ENCODE results near the gene FAM221B.

Gene FAM221B

DNA sequence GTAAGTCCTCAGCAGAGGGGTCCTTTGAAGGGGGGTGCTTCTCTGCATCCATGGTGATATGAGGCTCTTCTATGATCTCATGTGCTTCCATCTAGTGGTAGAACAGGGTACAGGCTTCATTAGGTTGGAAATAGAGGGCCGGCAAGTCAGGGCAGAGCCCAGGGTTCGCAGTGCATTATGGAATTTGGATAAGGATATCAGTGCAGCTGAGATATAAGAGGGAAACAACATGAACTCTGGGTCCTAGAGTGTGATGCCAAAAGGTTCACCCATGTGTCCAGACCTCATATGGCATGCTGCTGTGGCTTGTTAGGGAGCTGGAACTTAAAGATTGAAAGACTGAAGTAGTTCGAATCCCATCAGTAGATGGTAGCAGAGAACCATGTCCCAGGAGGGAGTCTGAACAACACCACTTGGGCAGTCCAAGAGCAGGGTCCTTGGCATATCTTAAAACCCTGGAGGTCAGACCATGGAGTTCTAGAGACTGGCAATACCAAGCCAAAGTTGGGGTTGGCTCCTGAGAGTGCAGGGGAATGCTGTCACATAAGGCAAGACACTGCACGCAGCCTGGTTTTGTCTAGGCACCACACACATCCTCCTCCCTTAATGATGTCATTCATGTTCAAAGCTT lies 2.3 kb downstream of the FAM221B start:
- Histone ChIP-seq H3K27ac (ENCODE audit: low read length) (no peak overlapping the region), H3F3A (ENCODE audit: insufficient read depth, low read length) (no peaks in the 10 kb centered on the region), H3K4me3 (ENCODE audit: low read length) (no peak overlapping the region; the same call in 1 of the 2 replicates), H2AFZ (ENCODE audit: low read length) (peak overlapping the region; percentile 73), H3K9me2 (replicated peaks; ENCODE audit: insufficient read depth, low read length) (no peaks in the 10 kb centered on the region), H3K9ac (ENCODE audit: low read length) (no peak overlapping the region), H3K4me1 (ENCODE audit: low read length) (peaks cover 9% of the 10 kb centered on the region), H3K36me3 (replicated peaks; ENCODE audit: insufficient read depth, low read length) (no peaks in the 10 kb centered on the region), H3K27me3 (replicated peaks; ENCODE audit: insufficient read depth, low read length) (no peaks in the 10 kb centered on the region), H3K4me2 (ENCODE audit: low read depth, low read length) (peak overlapping the region; percentile 89), H3K79me2 (ENCODE audit: low read length) (0 out of 2 replicates have a peak, but pooled peaks cover 3% of the 10 kb centered on the region), H3K9me3 (replicated peaks; ENCODE audit: insufficient read depth, low read length) (no peaks in the 10 kb centered on the region), H4K20me1 (ENCODE audit: insufficient read depth, low read length) (no peaks in the 10 kb centered on the region)
- peak; percentile 70 for DNase-seq
- TF ChIP-seq EZH2phosphoT487 (IDR thresholded peaks at IDR 0.05; ENCODE audit: low read length): no peak
- TF ChIP-seq, protein P1, sequence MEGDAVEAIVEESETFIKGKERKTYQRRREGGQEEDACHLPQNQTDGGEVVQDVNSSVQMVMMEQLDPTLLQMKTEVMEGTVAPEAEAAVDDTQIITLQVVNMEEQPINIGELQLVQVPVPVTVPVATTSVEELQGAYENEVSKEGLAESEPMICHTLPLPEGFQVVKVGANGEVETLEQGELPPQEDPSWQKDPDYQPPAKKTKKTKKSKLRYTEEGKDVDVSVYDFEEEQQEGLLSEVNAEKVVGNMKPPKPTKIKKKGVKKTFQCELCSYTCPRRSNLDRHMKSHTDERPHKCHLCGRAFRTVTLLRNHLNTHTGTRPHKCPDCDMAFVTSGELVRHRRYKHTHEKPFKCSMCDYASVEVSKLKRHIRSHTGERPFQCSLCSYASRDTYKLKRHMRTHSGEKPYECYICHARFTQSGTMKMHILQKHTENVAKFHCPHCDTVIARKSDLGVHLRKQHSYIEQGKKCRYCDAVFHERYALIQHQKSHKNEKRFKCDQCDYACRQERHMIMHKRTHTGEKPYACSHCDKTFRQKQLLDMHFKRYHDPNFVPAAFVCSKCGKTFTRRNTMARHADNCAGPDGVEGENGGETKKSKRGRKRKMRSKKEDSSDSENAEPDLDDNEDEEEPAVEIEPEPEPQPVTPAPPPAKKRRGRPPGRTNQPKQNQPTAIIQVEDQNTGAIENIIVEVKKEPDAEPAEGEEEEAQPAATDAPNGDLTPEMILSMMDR (IDR thresholded peaks at IDR 0.05; ENCODE audit: low read length): peak; percentile 90

DNA sequence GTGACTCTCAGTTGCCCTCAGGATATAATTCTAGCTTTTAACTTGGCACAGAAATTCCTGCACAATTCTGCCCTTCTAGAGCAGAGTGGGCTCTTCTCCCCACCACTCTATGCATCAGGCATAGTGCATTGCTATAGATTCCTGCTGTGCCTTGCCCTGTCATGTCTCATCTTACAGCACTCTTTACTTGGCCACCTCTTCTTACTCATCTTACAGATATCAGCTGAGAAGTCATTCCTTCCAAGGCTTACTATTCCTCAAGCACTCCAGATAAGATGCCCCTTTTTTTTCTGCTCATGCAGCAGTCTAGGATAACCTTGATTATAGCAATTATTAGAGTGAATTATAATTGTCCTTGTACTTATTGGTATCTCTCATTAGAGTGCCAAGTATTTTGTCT lies 5.6 kb downstream of the FAM221B start:
- H3K4me3 ChIP-seq (ENCODE audit: low read length): no peak overlapping the region
- H3K9me3 ChIP-seq (replicated peaks; ENCODE audit: insufficient read depth, low read length): no peaks in the 10 kb centered on the region
- H3K4me2 ChIP-seq (ENCODE audit: low read depth, low read length): no peak overlapping the region
- H4K20me1 ChIP-seq (ENCODE audit: insufficient read depth, low read length): no peaks in the 10 kb centered on the region
- H3K27me3 ChIP-seq (replicated peaks; ENCODE audit: insufficient read depth, low read length): no peaks in the 10 kb centered on the region; the same call in 1 of the 2 replicates
- no peaks in the 10 kb centered on the region for H3F3A ChIP-seq (ENCODE audit: insufficient read depth, low read length)
- TF ChIP-seq EZH2 (optimal IDR thresholded peaks at IDR 0.05; ENCODE audit: low read depth, low read length) (no peak), EZH2phosphoT487 (IDR thresholded peaks at IDR 0.05; ENCODE audit: low read length) (no peak)
- TF ChIP-seq, protein P1 (IDR thresholded peaks at IDR 0.05; ENCODE audit: low read length): no peak
- H3K27ac ChIP-seq (ENCODE audit: low read length): no peak overlapping the region
- DNase-seq: no peak
- no peaks in the 10 kb centered on the region for H3K9me2 ChIP-seq (replicated peaks; ENCODE audit: insufficient read depth, low read length)
- no peaks in the 10 kb centered on the region for H3K36me3 ChIP-seq (replicated peaks; ENCODE audit: insufficient read depth, low read length)
- no peak overlapping the region for H3K9ac ChIP-seq (ENCODE audit: low read length)
- H3K4me1 ChIP-seq (ENCODE audit: low read length): no peaks in the 10 kb centered on the region
- H2AFZ ChIP-seq (ENCODE audit: low read length): no peak overlapping the region
- no peaks in the 10 kb centered on the region for H3K79me2 ChIP-seq (ENCODE audit: low read length)

DNA sequence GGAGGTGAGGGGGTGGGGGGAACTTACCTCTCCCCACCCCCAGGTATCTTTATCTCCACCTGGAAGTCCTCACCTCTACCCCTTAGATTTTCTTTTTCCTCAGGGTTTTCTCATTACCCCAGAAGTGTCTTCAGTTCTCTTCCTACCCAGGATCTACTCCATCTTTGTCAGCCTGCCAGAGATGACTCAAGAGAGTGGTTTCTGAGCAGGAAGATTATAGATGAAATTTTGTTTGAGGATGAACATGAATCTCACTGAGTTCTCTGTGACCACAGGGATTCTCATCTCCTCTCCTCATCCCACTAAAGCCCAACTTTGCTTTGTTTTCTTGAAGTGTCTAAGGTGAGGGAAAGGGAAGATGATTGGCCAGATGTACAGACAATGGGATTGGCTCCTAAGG lies 8.5 kb downstream of the FAM221B start:
- no peaks in the 10 kb centered on the region for H4K20me1 ChIP-seq (ENCODE audit: insufficient read depth, low read length)
- no peak for DNase-seq
- no peaks in the 10 kb centered on the region; the same call in 1 of the 2 replicates for H3K27me3 ChIP-seq (replicated peaks; ENCODE audit: insufficient read depth, low read length)
- no peak overlapping the region for H3K4me2 ChIP-seq (ENCODE audit: low read depth, low read length)
- no peak overlapping the region for H2AFZ ChIP-seq (ENCODE audit: low read length)
- no peaks in the 10 kb centered on the region for H3K9me3 ChIP-seq (replicated peaks; ENCODE audit: insufficient read depth, low read length)
- no peak overlapping the region for H3K27ac ChIP-seq (ENCODE audit: low read length)
- no peaks in the 10 kb centered on the region for H3K9me2 ChIP-seq (replicated peaks; ENCODE audit: insufficient read depth, low read length)
- H3K4me3 ChIP-seq (ENCODE audit: low read length): no peak overlapping the region
- H3K79me2 ChIP-seq (ENCODE audit: low read length): no peaks in the 10 kb centered on the region
- H3K9ac ChIP-seq (ENCODE audit: low read length): no peak overlapping the region
- H3K36me3 ChIP-seq (replicated peaks; ENCODE audit: insufficient read depth, low read length): no peaks in the 10 kb centered on the region
- 0 out of 2 replicates have a peak, but pooled peaks cover 2% of the 10 kb centered on the region for H3F3A ChIP-seq (ENCODE audit: insufficient read depth, low read length)
- TF ChIP-seq EZH2 (optimal IDR thresholded peaks at IDR 0.05; ENCODE audit: low read depth, low read length) (no peak), EZH2phosphoT487 (IDR thresholded peaks at IDR 0.05; ENCODE audit: low read length) (no peak)
- TF ChIP-seq, protein P1 (IDR thresholded peaks at IDR 0.05; ENCODE audit: low read length): no peak
- no peaks in the 10 kb centered on the region for H3K4me1 ChIP-seq (ENCODE audit: low read length)

All from MM.1S (cell line).